K562 (cell line): ENCODE results near the gene HLA-F. TPM values are rescaled to one million over a fixed set of nuclear protein-coding genes. Genes with fewer than 3 reads are reported as not detected.
A peak's percentile ranks its signal among the peaks of the same experiment; 100 is the strongest.

Experiments
- ATAC-seq: fragments of 200-7000 bp; cut with Tn5 transposase; 3 replicates; pipeline ENCODE4 v1.9.1; 2020; ENCODE audit warnings: moderate library complexity
- BruUV-seq: library from RNA; stranded (reverse); fragments of 400-500 nt; replicated peaks from 2 replicates; lab custom pipeline; 2021; lab: Mats Ljungman, UMichigan
- CTCF ChIA-PET: fragments of 300-600 bp; formaldehyde crosslinking; extraction: SDS; loops from one replicate; lab custom pipeline; 2021; ENCODE audit warnings: low intra/inter-chr PET ratio; lab: Yijun Ruan, JAX
- POLR2A ChIA-PET: fragments of 300-600, 350-650 bp; sonication (Branson Sonifier 250); formaldehyde crosslinking; extraction: SDS; loops from one replicate; lab custom pipeline; 2021; ENCODE audit warnings: antibody characterized with exemption, inconsistent platforms; lab: Yijun Ruan, JAX
- DNase-seq, 4 experiments: peaks; one replicate each; pipeline versions ENCODE4 v3.0.0 to v3.0.0-alpha.2; 2011 to 2018; ENCODE audit warnings: low spot score in 3 of 4, mixed read lengths in 3 of 4; ENCODE audit errors: extremely low read depth in 1 of 4
- FAIRE-seq: peaks from 2 replicates; lab custom pipeline; 2011; peaks lifted over from hg19 to GRCh38; lab: Jason Lieb, UNC
- H2AFZ ChIP-seq: 2 replicates; pipeline ENCODE4 v1.6.0; 2011; ENCODE audit warnings: low read depth, low read length, control low read depth, inconsistent platforms
- H3K27ac ChIP-seq: fragments of 200-600 bp; 3 replicates; pipeline ENCODE4 v1.8.0; 2011; ENCODE audit warnings: low read depth, mild to moderate bottlenecking, control low read depth, inconsistent platforms, low read length, moderate library complexity, mixed read lengths; ENCODE audit errors: extremely low read depth
- H3K27me3 ChIP-seq, 2 experiments: fragments of 300-600 bp in 1 of 2; 2 replicates in 1 of 2; 3 replicates in 1 of 2; pipeline versions ENCODE4 v1.6.0 to v1.8.0; 2011; ENCODE audit warnings: inconsistent platforms in 2 of 2, low read length in 2 of 2, mild to moderate bottlenecking in 1 of 2, mixed read lengths in 1 of 2, moderate library complexity in 1 of 2; ENCODE audit not compliant: control insufficient read depth in 2 of 2, insufficient read depth in 2 of 2
- H3K36me3 ChIP-seq: fragments of 300-600 bp; 3 replicates; pipeline ENCODE4 v1.8.0; 2011; ENCODE audit warnings: mild to moderate bottlenecking, low read length, inconsistent platforms; ENCODE audit not compliant: control insufficient read depth, insufficient read depth
- H3K4me1 ChIP-seq, 2 experiments: fragments of 200-600 bp in 1 of 2; replicated peaks in 1 of 2; 2 replicates in 1 of 2; 3 replicates in 1 of 2; pipeline versions ENCODE4 v1.5.1 to v1.8.0; 2011; ENCODE audit warnings: inconsistent platforms in 2 of 2, low read length in 2 of 2, mild to moderate bottlenecking in 1 of 2, mixed read lengths in 1 of 2, moderate library complexity in 1 of 2; ENCODE audit not compliant: control insufficient read depth in 2 of 2, insufficient read depth in 2 of 2
- H3K4me2 ChIP-seq: 2 replicates; pipeline ENCODE4 v1.6.1; 2011; ENCODE audit warnings: low read length, control low read depth, inconsistent platforms, mixed read lengths; ENCODE audit not compliant: insufficient read depth
- H3K4me3 ChIP-seq: fragments of 200-600 bp; sonication (generic), shearing (Covaris generic); 2 replicates; pipeline ENCODE4 v1.5.1; 2016; ENCODE audit warnings: control low read depth, inconsistent platforms
- H3K79me2 ChIP-seq: fragments of 200-600 bp; 3 replicates; pipeline ENCODE4 v1.8.0; 2011; ENCODE audit warnings: low read length, inconsistent platforms; ENCODE audit not compliant: control insufficient read depth, insufficient read depth
- H3K9ac ChIP-seq, 2 experiments: 2 replicates each; pipeline versions ENCODE4 v1.6.0 to v1.6.1; 2011; ENCODE audit warnings: low read depth in 2 of 2, low read length in 2 of 2, control low read depth in 1 of 2, inconsistent platforms in 1 of 2, mild to moderate bottlenecking in 1 of 2, mixed read lengths in 1 of 2; ENCODE audit not compliant: insufficient read depth in 1 of 2
- H3K9me1 ChIP-seq: one replicate; pipeline ENCODE4 v1.6.0; 2011; ENCODE audit warnings: inconsistent platforms, mild to moderate bottlenecking, low read length, moderate library complexity; ENCODE audit not compliant: control insufficient read depth, insufficient read depth
- H3K9me3 ChIP-seq: replicated peaks from 2 replicates; pipeline ENCODE4 v1.5.1; 2011; ENCODE audit warnings: low read depth, low read length, inconsistent platforms; ENCODE audit not compliant: control insufficient read depth, insufficient read depth
- H4K20me1 ChIP-seq: replicated peaks from 2 replicates; pipeline ENCODE4 v1.6.1; 2011; ENCODE audit warnings: low read length, inconsistent platforms, mixed read lengths; ENCODE audit not compliant: control insufficient read depth, insufficient read depth
- ARID1B ChIP-seq: fragments of 450-650 bp; IDR thresholded peaks from 2 replicates; pipeline ENCODE4 v1.6.1; 2016; ENCODE audit warnings: antibody characterized with exemption, mild to moderate bottlenecking, inconsistent platforms
- BRD4 ChIP-seq: fragments of 200-600 bp; sonication (generic); IDR thresholded peaks from 2 replicates; pipeline ENCODE4 v1.6.1; 2017; ENCODE audit warnings: inconsistent platforms
- BRF2 ChIP-seq: IDR thresholded peaks from 3 replicates; pipeline ENCODE4 v1.6.1; 2011; ENCODE audit warnings: borderline replicate concordance, mild to moderate bottlenecking; ENCODE audit not compliant: insufficient read length, insufficient read depth
- KLF13 ChIP-seq: fragments of 450-650 bp; IDR thresholded peaks from 2 replicates; pipeline ENCODE4 v1.6.1; 2016; ENCODE audit warnings: missing genetic modification characterization, low read depth, mild to moderate bottlenecking, missing compliant biosample characterization, moderate library complexity, borderline replicate concordance
- LARP7 ChIP-seq: fragments of 450-650 bp; IDR thresholded peaks from 2 replicates; pipeline ENCODE4 v1.6.1; 2016
- MAFF ChIP-seq: IDR thresholded peaks from 2 replicates; pipeline ENCODE4 v1.6.1; 2012; ENCODE audit warnings: low read length, improper control_type of control experiment
- PRMT5 ChIP-seq: sonication (generic); formaldehyde crosslinking; IDR thresholded peaks from 2 replicates; pipeline ENCODE4 v1.5.0; 2020; ENCODE audit warnings: missing genetic modification reagents
- SRSF9 ChIP-seq: fragments of 200-400 bp; formaldehyde crosslinking; IDR thresholded peaks from 2 replicates; pipeline ENCODE4 v1.6.1; 2017; ENCODE audit warnings: low read depth, low read length, borderline replicate concordance
- TRIM24 ChIP-seq, 2 experiments: fragments of 450-650 bp; IDR thresholded peaks; 2 replicates each; pipeline ENCODE4 v1.6.1; 2016
- ZNF707 ChIP-seq: fragments of 250-450 bp; sonication (Bioruptor Pico); conservative IDR thresholded peaks from 2 replicates; pipeline ENCODE4 v1.8.0; 2022; ENCODE audit warnings: inconsistent platforms, mild to moderate bottlenecking, moderate library complexity
- ZNF76 ChIP-seq: fragments of 250-450 bp; sonication (Bioruptor Pico); IDR thresholded peaks from 2 replicates; pipeline ENCODE4 v1.4.0; 2020; ENCODE audit warnings: mild to moderate bottlenecking, moderate library complexity, borderline replicate concordance
- WGBS: fragments of 100-300 bp; shearing (Covaris generic); methylation state at CpG from one replicate; pipeline ENCODE4 v1.1.6; 2016; ENCODE audit warnings: low coverage, mixed read lengths; ENCODE audit not compliant: insufficient coverage; ENCODE audit errors: missing lambda C conversion rate; 5-methylcytosine and 5-hydroxymethylcytosine counted together
- in situ Hi-C: fragments of 300-500 bp; cut with MboI; formaldehyde crosslinking; loops from 4 replicates; pipeline ENCODE4 v1.15.0; 2018; ENCODE audit warnings: inconsistent platforms, mixed read lengths
- intact Hi-C: fragments of 100-400 bp; cut with micrococcal nuclease; formaldehyde crosslinking; loops from 2 replicates; pipeline ENCODE4 v1.14.2; 2022
- polyA plus RNA-seq, 8 experiments: library from polyadenylated mRNA; depleted of rRNA in 4 of 8; stranded (reverse) in 5 of 8; unstranded in 3 of 8; fragments of >200 nt; fragmentation: Nextera tagmentation in 2 of 8; fragmentation: Illumina TruSeq in 1 of 8; extraction: Ambion mirVana in 2 of 8; extraction: Trizol in 1 of 8; gene quantifications; 2 replicates each; pipeline versions ENCODE4 v1.2.1 to v1.2.3, GENCODE V29; 2011 to 2014; ENCODE audit warnings: inconsistent platforms in 1 of 8, missing spikeins in 1 of 8
- total RNA-seq, 7 experiments: library from RNA; depleted of rRNA in 6 of 7; stranded (reverse); fragments of >200 nt in 6 of 7; fragmentation: Illumina TruSeq in 2 of 7; extraction: Trizol in 2 of 7; gene quantifications; 2 replicates each; pipeline versions ENCODE4 v1.2.1 to v1.2.3, GENCODE V29; 2011 to 2021; ENCODE audit warnings: low replicate concordance in 1 of 7
- TF ChIP-seq, protein P1 (sequence below): sonication (generic); formaldehyde crosslinking; IDR thresholded peaks from 2 replicates; pipeline ENCODE4 v1.8.1; 2023; ENCODE audit warnings: mild to moderate bottlenecking, missing genetic modification reagents, moderate library complexity
- TF ChIP-seq, protein P2 (sequence below): fragments of 450-650 bp; IDR thresholded peaks from 2 replicates; pipeline ENCODE4 v1.6.1; 2016; ENCODE audit warnings: antibody characterized with exemption
- TF ChIP-seq, protein P3 (sequence below), 3 experiments: fragments of 200-800 bp in 1 of 3; fragments of 250-450 bp in 1 of 3; fragments of 450-650 bp in 1 of 3; sonication (Bioruptor Pico) in 1 of 3; sonication (Bioruptor generic) in 1 of 3; formaldehyde crosslinking in 1 of 3; IDR thresholded peaks; 2 replicates each; pipeline versions ENCODE4 v1.6.1 to v1.8.0; 2016 to 2022; ENCODE audit warnings: mild to moderate bottlenecking in 2 of 3, missing genetic modification characterization in 2 of 3, missing compliant biosample characterization in 1 of 3, moderate library complexity in 1 of 3

Gene HLA-F
- total and polyA plus RNA-seq, 9 of the 15 experiments (the other 6 are each of a cell fraction or from before 2014, with no cell fraction given): 0.40 to 0.76 (median 0.46) TPM; not detected in 6

DNA sequence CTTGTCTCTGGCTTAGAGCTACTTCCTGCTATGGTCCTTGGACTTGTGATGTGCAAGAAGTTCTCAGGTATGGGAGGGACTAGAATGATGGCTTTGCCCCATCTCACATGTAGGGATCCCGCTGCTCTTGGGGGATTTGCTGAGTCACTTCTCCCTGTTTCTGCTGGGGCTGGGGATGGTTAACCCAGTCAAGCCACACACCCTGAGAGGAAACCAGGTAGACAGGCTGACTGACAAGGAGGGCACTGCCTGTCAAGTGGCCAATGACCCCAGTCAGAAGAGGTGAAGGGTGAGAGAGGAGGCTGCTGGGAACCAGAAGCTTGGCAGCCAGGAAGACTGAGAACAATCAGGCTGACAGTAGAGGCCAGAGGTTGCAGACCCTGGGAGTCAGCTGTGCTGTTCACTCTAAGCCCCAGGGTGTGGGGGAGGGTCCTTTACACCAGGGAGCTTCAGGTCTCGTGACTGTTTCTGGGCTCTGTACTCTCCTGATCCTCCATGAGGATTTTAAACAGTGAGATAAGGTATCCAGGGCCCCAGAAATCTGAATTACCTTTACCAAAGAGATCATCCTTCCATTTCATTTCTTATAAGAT is 34.6 kb downstream of the HLA-F start (continued):
- TF ChIP-seq, protein P1, sequence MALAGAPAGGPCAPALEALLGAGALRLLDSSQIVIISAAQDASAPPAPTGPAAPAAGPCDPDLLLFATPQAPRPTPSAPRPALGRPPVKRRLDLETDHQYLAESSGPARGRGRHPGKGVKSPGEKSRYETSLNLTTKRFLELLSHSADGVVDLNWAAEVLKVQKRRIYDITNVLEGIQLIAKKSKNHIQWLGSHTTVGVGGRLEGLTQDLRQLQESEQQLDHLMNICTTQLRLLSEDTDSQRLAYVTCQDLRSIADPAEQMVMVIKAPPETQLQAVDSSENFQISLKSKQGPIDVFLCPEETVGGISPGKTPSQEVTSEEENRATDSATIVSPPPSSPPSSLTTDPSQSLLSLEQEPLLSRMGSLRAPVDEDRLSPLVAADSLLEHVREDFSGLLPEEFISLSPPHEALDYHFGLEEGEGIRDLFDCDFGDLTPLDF (CRISPR knock-in tag): no peak
- TF ChIP-seq BRF2: no peak
- TF ChIP-seq MAFF: peak; percentile 45; the same call in 1 of the 2 replicates
- TF ChIP-seq TRIM24 (IDR thresholded peaks at IDR 0.05): no peak
- TF ChIP-seq, protein P2, sequence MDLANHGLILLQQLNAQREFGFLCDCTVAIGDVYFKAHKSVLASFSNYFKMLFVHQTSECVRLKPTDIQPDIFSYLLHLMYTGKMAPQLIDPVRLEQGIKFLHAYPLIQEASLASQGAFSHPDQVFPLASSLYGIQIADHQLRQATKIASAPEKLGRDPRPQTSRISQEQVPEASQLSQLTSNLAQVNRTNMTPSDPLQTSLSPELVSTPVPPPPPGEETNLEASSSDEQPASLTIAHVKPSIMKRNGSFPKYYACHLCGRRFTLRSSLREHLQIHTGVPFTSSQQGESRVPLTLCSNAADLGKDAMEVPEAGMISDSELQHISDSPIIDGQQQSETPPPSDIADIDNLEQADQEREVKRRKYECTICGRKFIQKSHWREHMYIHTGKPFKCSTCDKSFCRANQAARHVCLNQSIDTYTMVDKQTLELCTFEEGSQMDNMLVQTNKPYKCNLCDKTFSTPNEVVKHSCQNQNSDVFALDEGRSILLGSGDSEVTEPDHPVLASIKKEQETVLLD: no peak

DNA sequence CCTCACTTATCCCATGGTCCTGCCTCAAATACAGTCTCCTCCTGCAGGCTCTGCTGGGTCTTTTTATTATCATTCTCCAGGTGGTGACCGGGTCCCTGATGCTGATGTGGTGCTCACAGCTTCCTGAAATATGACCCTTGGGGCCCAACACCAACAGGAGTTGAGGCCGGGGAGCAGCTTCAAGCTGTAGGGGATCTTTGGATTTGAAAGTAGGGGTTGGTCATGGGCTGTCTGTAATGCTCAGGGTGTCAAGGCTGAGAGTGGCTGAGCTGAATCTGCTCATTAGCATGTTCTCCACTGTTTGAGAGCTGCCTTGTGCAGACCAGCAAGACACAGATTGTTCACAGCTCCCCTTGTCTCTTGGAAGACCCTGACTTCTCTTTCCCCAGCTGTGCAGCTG is 35.5 kb downstream of the HLA-F start:
- Histone ChIP-seq H3K9ac (no peak overlapping the region), H3K36me3 (no peaks in the 10 kb centered on the region), H3K27ac (no peak overlapping the region), H2AFZ (peak overlapping the region; percentile 19), H3K9me3 (no peaks in the 10 kb centered on the region), H3K27me3 (peaks cover 0 to 16% of the 10 kb centered on the region in 2 experiments; a peak in 4 of 5 replicates), H3K4me2 (no peak overlapping the region), H3K79me2 (no peaks in the 10 kb centered on the region), H3K9me1 (no peaks in the 10 kb centered on the region), H3K4me1 (peaks cover 7 to 12% of the 10 kb centered on the region in 2 experiments; a peak in 3 of 5 replicates), H4K20me1 (no peaks in the 10 kb centered on the region), H3K4me3 (no peak overlapping the region)
- FAIRE-seq: no peak
- in situ Hi-C loops (no loop called here), intact Hi-C loops (no loop called here)
- no peak for ATAC-seq
- WGBS: 13% methylated on average over 2 of the region's 2 CpGs
- CTCF ChIA-PET: no interaction called here
- no peak for DNase-seq
- POLR2A ChIA-PET: interaction anchor here (0.6 to 1.6 kb wide), 4 partner anchors 9 to 170 kb away, joined by 3 to 9 read pairs (median 3); no protein-coding TSS in a partner anchor
- no TSS peak for BruUV-seq
- TF ChIP-seq PRMT5 (CRISPR knock-in tag) (no peak), ARID1B (no peak), LARP7 (no peak), BRD4 (no peak), ZNF76 (CRISPR knock-in tag) (no peak), ZNF707 (CRISPR knock-in tag) (no peak), SRSF9 (no peak), KLF13 (no peak)
- TF ChIP-seq, protein P3, sequence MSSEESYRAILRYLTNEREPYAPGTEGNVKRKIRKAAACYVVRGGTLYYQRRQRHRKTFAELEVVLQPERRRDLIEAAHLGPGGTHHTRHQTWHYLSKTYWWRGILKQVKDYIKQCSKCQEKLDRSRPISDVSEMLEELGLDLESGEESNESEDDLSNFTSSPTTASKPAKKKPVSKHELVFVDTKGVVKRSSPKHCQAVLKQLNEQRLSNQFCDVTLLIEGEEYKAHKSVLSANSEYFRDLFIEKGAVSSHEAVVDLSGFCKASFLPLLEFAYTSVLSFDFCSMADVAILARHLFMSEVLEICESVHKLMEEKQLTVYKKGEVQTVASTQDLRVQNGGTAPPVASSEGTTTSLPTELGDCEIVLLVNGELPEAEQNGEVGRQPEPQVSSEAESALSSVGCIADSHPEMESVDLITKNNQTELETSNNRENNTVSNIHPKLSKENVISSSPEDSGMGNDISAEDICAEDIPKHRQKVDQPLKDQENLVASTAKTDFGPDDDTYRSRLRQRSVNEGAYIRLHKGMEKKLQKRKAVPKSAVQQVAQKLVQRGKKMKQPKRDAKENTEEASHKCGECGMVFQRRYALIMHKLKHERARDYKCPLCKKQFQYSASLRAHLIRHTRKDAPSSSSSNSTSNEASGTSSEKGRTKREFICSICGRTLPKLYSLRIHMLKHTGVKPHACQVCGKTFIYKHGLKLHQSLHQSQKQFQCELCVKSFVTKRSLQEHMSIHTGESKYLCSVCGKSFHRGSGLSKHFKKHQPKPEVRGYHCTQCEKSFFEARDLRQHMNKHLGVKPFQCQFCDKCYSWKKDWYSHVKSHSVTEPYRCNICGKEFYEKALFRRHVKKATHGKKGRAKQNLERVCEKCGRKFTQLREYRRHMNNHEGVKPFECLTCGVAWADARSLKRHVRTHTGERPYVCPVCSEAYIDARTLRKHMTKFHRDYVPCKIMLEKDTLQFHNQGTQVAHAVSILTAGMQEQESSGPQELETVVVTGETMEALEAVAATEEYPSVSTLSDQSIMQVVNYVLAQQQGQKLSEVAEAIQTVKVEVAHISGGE (CRISPR knock-in tag; IDR thresholded peaks at IDR 0.05): no peak
